GM21447 (cell line): ENCODE measurements around the gene SDR42E1.
"Not testable (repeated sequence)": the region's sequence is repeated elsewhere in the genome, so short reads cannot be mapped to it uniquely, and the experiment has no call there.

Experiments used
- ATAC-seq: cut with Tn5 transposase; IDR thresholded peaks from one replicate; pipeline ENCODE4 v1.9.1; 2021; ENCODE audit not compliant: unreplicated experiment

The SDR42E1 gene

DNA sequence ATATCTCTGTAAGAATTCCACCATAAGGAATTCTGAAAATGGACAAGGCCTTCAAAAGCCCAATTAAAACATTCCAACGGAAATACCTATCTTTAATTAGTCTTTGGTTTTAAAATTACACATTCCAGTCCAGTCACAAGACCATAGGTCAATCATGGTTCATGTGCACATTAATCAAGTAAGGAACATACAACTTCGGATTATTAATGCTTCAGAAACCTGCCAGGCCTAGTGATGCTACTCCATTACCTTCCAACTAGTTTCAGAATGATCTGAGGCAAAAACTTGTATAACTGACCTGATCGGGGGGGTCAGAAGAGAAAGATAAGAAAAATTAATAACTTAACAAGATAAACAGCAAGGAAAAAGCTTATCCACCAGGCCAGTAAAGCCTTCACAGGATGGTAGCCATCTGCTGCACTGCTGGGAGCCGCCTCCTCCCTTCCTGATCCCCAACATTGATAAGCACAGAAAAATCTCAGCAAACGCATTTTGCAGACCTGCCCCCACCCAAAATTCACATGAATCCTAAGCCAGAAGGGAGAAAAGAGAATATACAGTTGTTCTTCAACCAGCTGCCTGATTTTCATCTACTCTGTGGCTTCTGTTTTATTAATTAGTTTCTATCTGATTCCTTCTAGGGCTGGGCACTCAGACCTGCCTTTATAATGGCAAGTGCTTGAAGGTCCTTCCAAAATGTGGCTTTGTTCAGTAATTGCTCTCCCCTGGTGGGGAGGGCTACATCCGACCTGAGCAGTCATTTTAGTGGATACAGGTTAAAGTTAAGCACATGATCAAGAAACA lies 6.0 kb downstream of the SDR42E1 start:
- no peak for ATAC-seq

GRCh38 chr16:82004601-82005000 lies 6.7 kb downstream of the SDR42E1 start:
- no peak for ATAC-seq

DNA sequence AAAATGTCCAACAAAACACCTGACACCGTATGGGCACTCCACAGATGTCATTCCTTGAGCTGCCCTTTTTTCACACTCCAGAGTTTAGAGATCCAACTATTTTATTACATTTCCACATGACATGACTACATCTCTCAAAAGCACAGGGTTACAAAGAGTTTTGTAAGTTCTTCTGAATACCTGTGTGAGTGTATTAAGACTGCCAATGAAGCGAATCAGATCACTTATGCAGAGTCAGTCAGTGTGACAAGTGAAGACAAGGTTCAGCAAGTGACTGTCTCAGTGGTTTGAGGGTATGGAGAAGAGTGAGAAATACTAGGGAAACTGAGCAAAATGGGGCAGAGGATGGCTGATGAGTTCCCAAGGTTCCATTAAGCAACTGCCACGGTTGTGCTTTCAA lies 8.4 kb downstream of the SDR42E1 start:
- no peak for ATAC-seq

- no peak for ATAC-seq
Measured at GRCh38 chr16:81997738-81998137, 13.5 kb downstream of the SDR42E1 start.

GRCh38 chr16:81996664-81997509 lies 14.4 kb downstream of the SDR42E1 start:
- ATAC-seq = no peak

DNA sequence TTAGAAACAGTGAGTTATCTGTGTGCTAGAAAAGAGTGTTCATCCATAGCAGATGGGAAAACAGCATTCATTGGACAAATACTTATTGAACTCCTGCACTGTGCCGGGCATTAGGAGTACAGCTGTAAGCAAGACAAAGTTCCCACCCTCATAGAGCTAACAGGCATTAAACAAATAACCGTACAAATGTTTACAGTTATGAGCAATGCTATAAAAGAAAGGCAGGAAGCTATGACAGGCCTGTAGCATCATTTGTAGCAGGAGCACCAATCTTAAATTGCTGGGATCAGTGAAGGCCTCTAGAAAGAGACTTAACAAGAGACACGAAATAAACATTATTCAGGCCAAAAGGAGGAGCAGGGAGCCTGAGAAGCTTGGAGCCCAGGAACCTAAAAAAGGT lies 15.6 kb downstream of the SDR42E1 start:
- no peak for ATAC-seq

- ATAC-seq = no peak
Measured at GRCh38 chr16:81994485-81994884, 16.8 kb downstream of the SDR42E1 start.

- no peak for ATAC-seq
Measured at GRCh38 chr16:81992859-81993258, 18.4 kb downstream of the SDR42E1 start.

DNA sequence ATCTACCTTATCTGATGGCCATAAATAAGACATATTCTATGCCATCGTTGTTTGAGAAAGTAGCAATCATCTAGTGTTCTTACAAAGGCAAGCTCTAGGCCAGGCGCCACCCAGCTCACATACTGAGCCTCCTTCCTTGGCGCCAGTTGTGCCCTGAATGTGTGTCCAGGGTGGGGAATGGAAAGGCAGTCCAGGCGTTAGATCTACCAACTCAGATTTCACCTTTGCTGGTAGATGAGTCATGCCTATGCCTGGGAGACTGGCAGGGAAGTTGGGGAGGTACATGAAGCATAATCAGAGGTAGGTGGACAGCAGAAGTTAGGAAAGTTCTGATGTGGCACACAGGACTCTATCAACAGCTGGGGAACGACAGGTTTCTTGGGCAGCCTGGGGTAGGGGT lies 23.6 kb downstream of the SDR42E1 start:
- no peak for ATAC-seq

- no peak for ATAC-seq
Measured at GRCh38 chr16:81987121-81987520, 24.1 kb downstream of the SDR42E1 start.

- not testable (repeated sequence) for ATAC-seq
Measured at GRCh38 chr16:81977335-81977942, 33.8 kb downstream of the SDR42E1 start.

DNA sequence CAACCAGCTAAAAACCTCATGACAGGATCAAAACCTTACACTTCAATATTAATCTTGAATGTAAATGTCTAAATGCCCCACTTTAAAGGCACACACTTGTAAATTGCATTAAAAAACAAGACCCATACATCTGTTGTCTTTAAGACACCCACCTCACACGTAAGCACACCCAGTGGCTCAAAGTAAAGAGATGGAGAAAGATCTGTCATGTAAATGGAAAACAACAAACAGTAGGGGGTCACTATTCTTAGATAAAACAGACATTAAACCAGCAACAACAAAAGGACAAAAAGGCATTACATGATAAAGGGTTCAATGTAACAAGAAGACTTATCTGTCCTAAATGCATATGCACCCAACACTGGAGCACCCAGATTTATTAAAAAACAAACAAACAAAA lies 35.6 kb downstream of the SDR42E1 start:
- no peak for ATAC-seq

DNA sequence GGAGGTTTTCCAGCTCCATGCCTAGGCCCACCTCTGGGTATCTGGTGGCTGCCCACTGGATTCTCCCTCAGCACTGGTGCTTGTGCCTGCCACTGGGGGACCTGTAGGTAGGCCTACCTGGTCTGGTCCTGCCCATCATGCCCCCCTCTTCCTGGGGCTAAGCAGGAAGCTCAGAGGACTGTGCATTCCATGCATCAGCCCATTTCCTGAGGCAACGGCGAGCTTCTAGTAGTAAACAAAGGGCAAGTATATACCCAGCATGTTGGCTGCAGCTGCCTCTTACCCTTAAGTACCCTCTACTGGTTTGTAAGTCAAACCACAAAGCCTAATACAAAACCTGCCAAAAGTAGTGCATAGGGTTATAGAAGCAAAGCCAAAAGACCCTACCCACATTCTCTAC lies 37.5 kb downstream of the SDR42E1 start:
- ATAC-seq = no peak

- no peak for ATAC-seq
Measured at GRCh38 chr16:81971853-81972252, 39.4 kb downstream of the SDR42E1 start.

DNA sequence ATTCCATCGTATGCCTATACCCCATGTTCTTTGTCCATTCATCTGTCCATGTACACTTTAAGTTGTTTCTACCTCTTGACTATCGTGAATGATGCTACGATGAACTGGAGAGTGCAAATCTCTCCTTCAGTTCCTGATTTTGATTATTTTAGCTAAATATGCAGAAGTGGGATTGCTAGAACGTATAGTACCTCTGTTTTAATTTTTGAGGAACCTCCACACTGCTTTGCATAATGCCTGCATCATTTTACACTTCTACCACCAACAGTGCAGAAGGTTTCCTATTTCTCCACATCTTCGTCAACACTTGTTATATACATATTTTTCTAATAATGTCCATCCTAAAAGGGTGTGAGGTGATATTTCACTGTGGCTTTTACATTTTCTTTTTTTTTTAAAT lies 43.9 kb downstream of the SDR42E1 start:
- no peak for ATAC-seq

- no peak for ATAC-seq
Measured at GRCh38 chr16:81964808-81965207, 46.5 kb downstream of the SDR42E1 start.

GRCh38 chr16:81956213-81956948 lies 54.9 kb downstream of the SDR42E1 start:
- ATAC-seq = no peak

GRCh38 chr16:81951564-81951963 lies 59.7 kb downstream of the SDR42E1 start:
- no peak for ATAC-seq

DNA sequence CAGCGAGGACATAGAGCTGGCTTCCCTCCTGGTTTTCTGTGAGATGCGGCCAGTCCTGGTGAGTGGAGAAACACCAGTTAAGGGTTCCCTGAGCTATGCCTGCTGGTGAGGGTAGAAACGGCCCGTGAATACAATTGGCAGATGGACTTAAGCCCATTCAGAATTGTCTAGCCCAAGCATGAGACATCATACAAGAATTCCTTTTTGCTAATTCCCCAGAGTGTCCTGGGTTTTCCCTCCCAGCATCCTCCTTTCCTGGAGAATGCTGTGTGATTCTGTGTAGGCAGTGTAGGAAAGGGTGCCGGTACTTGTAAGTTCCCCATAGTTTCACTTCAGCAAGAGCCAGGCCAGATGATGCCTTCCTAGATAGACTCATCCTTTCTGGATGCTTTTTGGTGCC lies 65.1 kb downstream of the SDR42E1 start:
- no peak for ATAC-seq

GRCh38 chr16:81945665-81946064 lies 65.6 kb downstream of the SDR42E1 start:
- no peak for ATAC-seq

GRCh38 chr16:81942007-81942601 lies 69.2 kb downstream of the SDR42E1 start:
- no peak for ATAC-seq
